H1 (cell line): Measurements from ENCODE around the gene EIF4E3. TPM values are rescaled to one million over a fixed set of nuclear protein-coding genes. Genes with fewer than 3 reads are reported as not detected.

Source experiments
- CTCF ChIA-PET: fragments of 300-600 bp; sonication (Branson Sonifier 250); formaldehyde crosslinking; loops from one replicate; lab custom pipeline; 2021; ENCODE audit not compliant: partially characterized antibody; lab: Charles Lee
- POLR2A ChIA-PET: fragments of 300-600 bp; sonication (Branson Sonifier 250); formaldehyde crosslinking; loops from one replicate; lab custom pipeline; 2021; ENCODE audit warnings: inconsistent platforms; ENCODE audit not compliant: partially characterized antibody; lab: Charles Lee
- DNase-seq, 2 experiments: peaks; one replicate each; pipeline versions ENCODE4 v3.0.0 to v3.0.0-alpha.2; 2010 to 2022; ENCODE audit warnings: low spot score in 2 of 2, low read depth in 1 of 2, mixed read lengths in 1 of 2
- FAIRE-seq: peaks from 2 replicates; lab custom pipeline; 2011; peaks lifted over from hg19 to GRCh38; lab: Jason Lieb, UNC
- H2AFZ ChIP-seq: 2 replicates; pipeline ENCODE4 v1.8.1; 2012; ENCODE audit warnings: low read length, inconsistent platforms
- H2AK5ac ChIP-seq: 2 replicates; pipeline ENCODE4 v1.6.1; 2013; ENCODE audit warnings: low read depth, low read length
- H2BK120ac ChIP-seq: replicated peaks from 2 replicates; pipeline ENCODE3; 2013; ENCODE audit warnings: low read depth, low read length, inconsistent platforms
- H2BK12ac ChIP-seq: 2 replicates; pipeline ENCODE4 v1.6.1; 2013; ENCODE audit warnings: low read depth, low read length
- H2BK15ac ChIP-seq: 2 replicates; pipeline ENCODE4 v1.6.1; 2013; ENCODE audit warnings: low read length
- H2BK20ac ChIP-seq: 2 replicates; pipeline ENCODE4 v1.6.1; 2013; ENCODE audit warnings: low read length
- H2BK5ac ChIP-seq: 2 replicates; pipeline ENCODE4 v1.6.1; 2013; ENCODE audit warnings: low read depth, low read length
- H3K14ac ChIP-seq: 2 replicates; pipeline ENCODE4 v1.6.1; 2013; ENCODE audit warnings: inconsistent platforms; ENCODE audit not compliant: insufficient read length
- H3K18ac ChIP-seq: 2 replicates; pipeline ENCODE4 v1.6.1; 2013; ENCODE audit warnings: low read length; ENCODE audit errors: extremely low read depth
- H3K23ac ChIP-seq: 2 replicates; pipeline ENCODE4 v1.6.1; 2013; ENCODE audit warnings: inconsistent platforms; ENCODE audit not compliant: insufficient read length
- H3K23me2 ChIP-seq: 2 replicates; pipeline ENCODE4 v1.6.1; 2013; ENCODE audit warnings: low read depth, low read length
- H3K27ac ChIP-seq: 2 replicates; pipeline ENCODE4 v1.6.1; 2011; ENCODE audit warnings: low read depth, low read length, inconsistent platforms
- H3K27me3 ChIP-seq, 4 experiments: replicated peaks in 1 of 4; 1 replicate in 1 of 4; 2 replicates in 3 of 4; pipeline versions ENCODE4 v1.6.1 to v1.8.1; 2011 to 2013; ENCODE audit warnings: low read length in 3 of 4, mild to moderate bottlenecking in 3 of 4, inconsistent platforms in 2 of 4, mixed read lengths in 2 of 4, moderate library complexity in 1 of 4; ENCODE audit not compliant: control insufficient read depth in 3 of 4, insufficient read depth in 3 of 4; ENCODE audit errors: extremely low read depth in 1 of 4
- H3K36me3 ChIP-seq, 4 experiments: 2 replicates each; pipeline versions ENCODE4 v1.6.1 to v1.8.1; 2011 to 2013; ENCODE audit warnings: mild to moderate bottlenecking in 4 of 4, low read length in 3 of 4, moderate library complexity in 2 of 4, control low read depth in 1 of 4, inconsistent platforms in 1 of 4; ENCODE audit not compliant: insufficient read depth in 4 of 4, control insufficient read depth in 2 of 4
- H3K4ac ChIP-seq: replicated peaks from 2 replicates; pipeline ENCODE3; 2013; ENCODE audit warnings: low read length, low read depth, mixed read lengths, inconsistent platforms; ENCODE audit not compliant: insufficient read length
- H3K4me1 ChIP-seq, 4 experiments: replicated peaks in 1 of 4; 1 replicate in 1 of 4; 2 replicates in 3 of 4; pipeline versions ENCODE4 v1.6.1 to v1.8.1; 2011 to 2013; ENCODE audit warnings: low read length in 3 of 4, inconsistent platforms in 2 of 4, mixed read lengths in 1 of 4; ENCODE audit not compliant: insufficient read depth in 4 of 4, control insufficient read depth in 3 of 4
- H3K4me2 ChIP-seq, 2 experiments: 2 replicates each; pipeline versions ENCODE4 v1.6.1 to v1.8.1; 2011 to 2013; ENCODE audit warnings: low read depth in 2 of 2, low read length in 2 of 2, control low read depth in 1 of 2, inconsistent platforms in 1 of 2, mild to moderate bottlenecking in 1 of 2; ENCODE audit not compliant: insufficient read depth in 1 of 2
- H3K4me3 ChIP-seq, 4 experiments: fragments of 200-600, 300-600 bp in 1 of 4; sonication (generic), shearing (Covaris generic), sonication (Bioruptor Twin) in 1 of 4; 2 replicates each; pipeline versions ENCODE4 v1.5.1 to v1.8.1; 2011 to 2016; ENCODE audit warnings: low read length in 4 of 4, low read depth in 3 of 4, control low read depth in 2 of 4, inconsistent platforms in 2 of 4, mild to moderate bottlenecking in 2 of 4, mixed read lengths in 1 of 4, moderate library complexity in 1 of 4; ENCODE audit not compliant: insufficient read depth in 2 of 4; ENCODE audit errors: extremely low read depth in 1 of 4
- H3K56ac ChIP-seq: replicated peaks from 2 replicates; pipeline ENCODE3; 2013; ENCODE audit warnings: low read depth, mild to moderate bottlenecking, mixed read lengths, low read length, inconsistent platforms; ENCODE audit not compliant: insufficient read length
- H3K79me1 ChIP-seq: 2 replicates; pipeline ENCODE4 v1.6.1; 2013; ENCODE audit warnings: low read depth, low read length, control low read depth
- H3K79me2 ChIP-seq, 2 experiments: 2 replicates each; pipeline versions ENCODE4 v1.6.1 to v1.8.1; 2012 to 2013; ENCODE audit warnings: low read length in 2 of 2, mild to moderate bottlenecking in 2 of 2, inconsistent platforms in 1 of 2; ENCODE audit not compliant: insufficient read depth in 2 of 2, control insufficient read depth in 1 of 2
- H3K9ac ChIP-seq, 4 experiments: replicated peaks in 1 of 4; 1 replicate in 1 of 4; 2 replicates in 3 of 4; pipeline versions ENCODE4 v1.6.1 to v1.8.1; 2011 to 2013; ENCODE audit warnings: low read depth in 3 of 4, low read length in 3 of 4, control low read depth in 2 of 4, mild to moderate bottlenecking in 2 of 4, moderate library complexity in 2 of 4, inconsistent platforms in 1 of 4; ENCODE audit errors: extremely low read depth in 1 of 4
- H3K9me3 ChIP-seq, 2 experiments: 2 replicates each; pipeline versions ENCODE4 v1.6.1 to v1.8.1; 2012 to 2013; ENCODE audit warnings: mild to moderate bottlenecking in 2 of 2, moderate library complexity in 2 of 2, control low read depth in 1 of 2, inconsistent platforms in 1 of 2, low read depth in 1 of 2, low read length in 1 of 2, mixed read lengths in 1 of 2; ENCODE audit not compliant: insufficient read depth in 2 of 2
- H4K20me1 ChIP-seq, 2 experiments: replicated peaks in 1 of 2; 2 replicates each; pipeline versions ENCODE3 to v1.8.1; 2011 to 2013; ENCODE audit warnings: inconsistent platforms in 2 of 2, low read length in 2 of 2, mild to moderate bottlenecking in 1 of 2; ENCODE audit not compliant: insufficient read depth in 2 of 2, control insufficient read depth in 1 of 2
- H4K5ac ChIP-seq: 2 replicates; pipeline ENCODE4 v1.6.1; 2013; ENCODE audit warnings: low read length, low read depth, mixed read lengths, inconsistent platforms; ENCODE audit not compliant: insufficient read length
- H4K8ac ChIP-seq: 2 replicates; pipeline ENCODE4 v1.8.0; 2013; ENCODE audit warnings: mild to moderate bottlenecking, moderate library complexity, low read length, inconsistent platforms; ENCODE audit not compliant: insufficient read depth; ENCODE audit errors: extremely low read depth
- H4K91ac ChIP-seq: replicated peaks from 2 replicates; pipeline ENCODE3; 2013; ENCODE audit warnings: low read length, mixed read lengths, inconsistent platforms; ENCODE audit not compliant: insufficient read length
- ASH2L ChIP-seq: fragments of 200-600, 300-600 bp; sonication (generic); IDR thresholded peaks from one replicate; pipeline ENCODE4 v1.7.1; 2017; ENCODE audit warnings: low read length
- BACH1 ChIP-seq: IDR thresholded peaks from 2 replicates; pipeline ENCODE4 v1.6.1; 2012; ENCODE audit warnings: low read length, improper control_type of control experiment
- EZH2 ChIP-seq: fragments of 200-600 bp; sonication (generic); IDR thresholded peaks from 2 replicates; pipeline ENCODE4 v1.7.1; 2012; ENCODE audit warnings: low read depth, mild to moderate bottlenecking, moderate library complexity, low read length, inconsistent platforms; ENCODE audit not compliant: severe bottlenecking
- GABPA ChIP-seq: IDR thresholded peaks from 2 replicates; pipeline ENCODE4 v1.6.1; 2011; ENCODE audit warnings: mild to moderate bottlenecking, low read length, moderate library complexity, borderline replicate concordance; ENCODE audit not compliant: insufficient read depth
- WGBS, 2 experiments: shearing (Covaris generic) in 1 of 2; methylation state at CpG; one replicate each; pipeline versions ENCODE4 v1.1.6 to v1.1.7; 2013 to 2015; ENCODE audit warnings: low lambda C conversion rate in 2 of 2, mixed read lengths in 2 of 2, inconsistent platforms in 1 of 2, low coverage in 1 of 2, missing lambda C conversion rate in 1 of 2; ENCODE audit not compliant: insufficient replicate concordance in 2 of 2, insufficient coverage in 1 of 2, insufficient read length in 1 of 2; ENCODE audit errors: extremely low coverage in 1 of 2, missing lambda C conversion rate in 1 of 2; 5-methylcytosine and 5-hydroxymethylcytosine counted together
- polyA plus RNA-seq, 7 experiments: library from polyadenylated mRNA; depleted of rRNA in 3 of 7; stranded (reverse) in 5 of 7; unstranded in 2 of 7; fragments of >200 nt in 5 of 7; fragments of 200-250 nt in 2 of 7; gene quantifications; 1 replicate in 5 of 7; 2 replicates in 1 of 7; 4 replicates in 1 of 7; pipeline versions ENCODE4 v1.2.1 to v1.2.3, GENCODE V29; 2011 to 2013; ENCODE audit warnings: missing spikeins in 2 of 7, mixed read lengths in 2 of 7
- total RNA-seq: library from RNA; stranded (reverse); fragmentation: NEBNext Ultra II Directional; extraction: Animal tissue kit (Norgen Biotek cat#: 25700); gene quantifications from 2 replicates; pipeline ENCODE4 v1.2.1, GENCODE V29; 2021

EIF4E3 gene
- total and polyA plus RNA-seq, 2 of the 8 experiments (the other 6 are each of a cell fraction or from before 2014, with no cell fraction given): 5.2 to 17.0 TPM

DNA sequence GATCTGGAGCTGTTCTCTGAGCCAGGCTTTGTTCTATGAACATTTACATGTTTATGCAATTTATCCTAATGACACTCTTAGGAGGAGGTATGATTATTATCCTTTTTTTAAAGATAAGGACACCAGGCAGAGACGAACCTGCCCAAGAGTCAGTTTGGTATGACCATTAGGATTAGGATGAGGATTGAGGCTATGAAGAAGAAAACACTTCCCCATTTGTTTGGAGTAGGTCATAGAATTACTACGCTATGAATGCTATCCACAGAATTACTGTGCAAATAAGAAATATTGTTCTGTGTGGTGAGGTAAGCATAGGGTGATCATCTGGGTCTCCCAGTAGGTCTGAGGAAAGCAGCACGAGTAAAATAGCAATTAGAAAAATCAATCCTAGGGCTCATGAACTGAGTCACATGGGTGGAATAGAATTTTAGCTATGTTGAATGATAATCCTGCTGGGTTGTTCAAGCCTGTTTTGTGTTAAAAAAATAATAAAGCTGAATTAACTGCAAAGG lies 23.9 kb downstream of the EIF4E3 start:
- H3K18ac ChIP-seq: no peak overlapping the region
- H3K27ac ChIP-seq: no peak overlapping the region
- H3K56ac ChIP-seq: no peak overlapping the region
- H2BK15ac ChIP-seq: no peak overlapping the region
- H3K79me2 ChIP-seq: no peaks in the 10 kb centered on the region
- ChIA-PET CTCF (interaction anchor here (0.7 to 1.8 kb wide), 3 partner anchors 10 to 174 kb away, joined by 4 to 5 read pairs (median 4); no protein-coding TSS in a partner anchor), POLR2A (interaction anchor here (0.7 kb wide), 1 partner anchor 10 kb away, joined by 3 read pairs; no protein-coding TSS in a partner anchor)
- H3K9ac ChIP-seq: no peak overlapping the region
- no peaks in the 10 kb centered on the region for H3K23me2 ChIP-seq
- H4K91ac ChIP-seq: no peak overlapping the region
- no peak overlapping the region for H2BK5ac ChIP-seq
- no peak overlapping the region for H2AFZ ChIP-seq
- FAIRE-seq: no peak
- H4K8ac ChIP-seq: no peak overlapping the region
- H2BK120ac ChIP-seq: no peak overlapping the region
- H3K79me1 ChIP-seq: no peaks in the 10 kb centered on the region
- no peaks in the 10 kb centered on the region for H3K4me1 ChIP-seq
- no peaks in the 10 kb centered on the region for H4K20me1 ChIP-seq
- no peak for TF ChIP-seq GABPA
- no peak for TF ChIP-seq ASH2L
- TF ChIP-seq BACH1: no peak
- TF ChIP-seq EZH2: no peak
- H4K5ac ChIP-seq: no peak overlapping the region
- no peak overlapping the region for H2BK12ac ChIP-seq
- no peak overlapping the region for H2AK5ac ChIP-seq
- 86% methylated on average over 3 of the region's 3 CpGs; no CpG with 5 or more reads in 1 of the 2 experiments for WGBS, 2 experiments
- no peak for DNase-seq
- no peaks in the 10 kb centered on the region for H3K9me3 ChIP-seq
- H2BK20ac ChIP-seq: no peak overlapping the region
- H3K36me3 ChIP-seq: no peaks in the 10 kb centered on the region; a peak in 1 of 8 replicates
- H3K4ac ChIP-seq: no peak overlapping the region
- H3K27me3 ChIP-seq: no peaks in the 10 kb centered on the region
- no peak overlapping the region for H3K4me2 ChIP-seq
- H3K4me3 ChIP-seq: no peak overlapping the region
- no peak overlapping the region for H3K14ac ChIP-seq
- no peak overlapping the region for H3K23ac ChIP-seq
